A673 (cell line): ENCODE measurements around the gene CELF4. TPM values are rescaled to one million over a fixed set of nuclear protein-coding genes. Genes with fewer than 3 reads are reported as not detected.

Experiments used
- BruUV-seq: library from RNA; stranded (reverse); fragments of 400-500 nt; replicated peaks from 2 replicates; lab custom pipeline; 2021; lab: Mats Ljungman, UMichigan
- CTCF ChIA-PET: fragments of 300-600 bp; sonication (Branson Sonifier 250); formaldehyde crosslinking; loops from one replicate; lab custom pipeline; 2022; ENCODE audit warnings: antibody characterized with exemption; lab: Charles Lee
- POLR2A ChIA-PET: fragments of 300-600 bp; sonication (Branson Sonifier 250); formaldehyde crosslinking; loops from one replicate; lab custom pipeline; 2022; ENCODE audit warnings: antibody characterized with exemption; ENCODE audit not compliant: low non-redundant PET; lab: Charles Lee
- DNase-seq: peaks from one replicate; pipeline ENCODE4 v3.0.0-alpha.2; 2015; ENCODE audit warnings: low spot score
- H3K27ac ChIP-seq: fragments of 200-600 bp; sonication (generic); 2 replicates; pipeline ENCODE4 v1.5.1; 2016; ENCODE audit warnings: mixed run types, low read depth, mild to moderate bottlenecking, mixed read lengths, antibody characterized with exemption, low read length; ENCODE audit not compliant: poor library complexity, severe bottlenecking
- H3K27me3 ChIP-seq: fragments of 200-600 bp; sonication (generic); replicated peaks from 2 replicates; pipeline ENCODE4 v1.6.1; 2017; ENCODE audit warnings: mixed run types, low read depth, mild to moderate bottlenecking, mixed read lengths, antibody characterized with exemption, low read length; ENCODE audit not compliant: insufficient read depth, poor library complexity
- H3K36me3 ChIP-seq: fragments of 200-600 bp; sonication (generic); 2 replicates; pipeline ENCODE4 v1.6.1; 2016; ENCODE audit warnings: mixed run types, mild to moderate bottlenecking, mixed read lengths, antibody characterized with exemption, low read length; ENCODE audit not compliant: insufficient read depth, poor library complexity, severe bottlenecking
- H3K4me1 ChIP-seq: fragments of 200-600 bp; sonication (generic); 2 replicates; pipeline ENCODE4 v1.6.1; 2017; ENCODE audit warnings: mixed run types, mild to moderate bottlenecking, mixed read lengths, antibody characterized with exemption, low read length; ENCODE audit not compliant: insufficient read depth, poor library complexity, severe bottlenecking
- H3K4me3 ChIP-seq: fragments of 200-600 bp; sonication (generic); 2 replicates; pipeline ENCODE4 v1.5.1; 2016; ENCODE audit warnings: low read depth, mixed run types, mild to moderate bottlenecking, mixed read lengths, low read length; ENCODE audit not compliant: poor library complexity, severe bottlenecking
- H3K9me3 ChIP-seq: fragments of 200-600 bp; sonication (generic); 2 replicates; pipeline ENCODE4 v1.6.1; 2016; ENCODE audit warnings: mixed run types, low read depth, mild to moderate bottlenecking, mixed read lengths, antibody characterized with exemption, low read length; ENCODE audit not compliant: poor library complexity, severe bottlenecking
- CTCF ChIP-seq: fragments of 300-800, 200-600 bp; sonication (generic); conservative IDR thresholded peaks from 2 replicates; pipeline ENCODE4 v1.5.1; 2017; ENCODE audit warnings: low read depth, mild to moderate bottlenecking, antibody characterized with exemption, low read length, moderate library complexity, mixed read lengths
- EZH2 ChIP-seq: fragments of 200-600 bp; sonication (generic); IDR thresholded peaks from 2 replicates; pipeline ENCODE4 v1.6.1; 2017; ENCODE audit warnings: borderline replicate concordance, low read depth, mild to moderate bottlenecking, mixed read lengths, antibody characterized with exemption, low read length; ENCODE audit not compliant: poor library complexity, severe bottlenecking
- intact Hi-C: fragments of 100-400 bp; cut with micrococcal nuclease; formaldehyde crosslinking; loops from one replicate; pipeline ENCODE4 v1.10.0; 2022; ENCODE audit not compliant: unreplicated experiment
- total RNA-seq: library from RNA; stranded (reverse); gene quantifications from 2 replicates; pipeline ENCODE4 v1.2.3, GENCODE V29; 2021

CELF4 gene
- total RNA-seq, 1 experiment from 2014 or later, result not detected

GRCh38 chr18:37586656-37587225 is 21.1 kb upstream of the CELF4 start:
- H3K4me1 ChIP-seq, result no peaks in the 10 kb centered on the region
- peaks cover 5% of the 10 kb centered on the region for H3K27me3 ChIP-seq
- no peak overlapping the region for H3K27ac ChIP-seq
- TF ChIP-seq EZH2 (no peak), CTCF (no peak)
- intact Hi-C loops, result no loop called here
- no peaks in the 10 kb centered on the region for H3K36me3 ChIP-seq
- no peak overlapping the region for H3K4me3 ChIP-seq
- no TSS peak for BruUV-seq
- POLR2A ChIA-PET, result no interaction called here
- CTCF ChIA-PET, result no interaction called here
- no peaks in the 10 kb centered on the region for H3K9me3 ChIP-seq
- DNase-seq, result no peak

GRCh38 chr18:37584952-37585695 is 19.5 kb upstream of the CELF4 start:
- H3K36me3 ChIP-seq, result no peaks in the 10 kb centered on the region
- no peak overlapping the region for H3K27ac ChIP-seq
- H3K4me3 ChIP-seq, result no peak overlapping the region
- TF ChIP-seq EZH2 (no peak), CTCF (no peak)
- DNase-seq, result no peak
- no peaks in the 10 kb centered on the region for H3K9me3 ChIP-seq
- H3K27me3 ChIP-seq, result peaks cover 5% of the 10 kb centered on the region
- no peaks in the 10 kb centered on the region for H3K4me1 ChIP-seq
- POLR2A ChIA-PET, result no interaction called here
- intact Hi-C loops, result no loop called here
- no TSS peak for BruUV-seq
- CTCF ChIA-PET, result no interaction called here

GRCh38 chr18:37584217-37584616 is 18.6 kb upstream of the CELF4 start:
- intact Hi-C loops, result no loop called here
- no peak overlapping the region for H3K4me3 ChIP-seq
- no peak for TF ChIP-seq EZH2
- no peaks in the 10 kb centered on the region for H3K4me1 ChIP-seq
- DNase-seq, result no peak
- ChIA-PET POLR2A (no interaction called here), CTCF (no interaction called here)
- H3K27me3 ChIP-seq, result peaks cover 5% of the 10 kb centered on the region
- H3K27ac ChIP-seq, result no peak overlapping the region
- no peaks in the 10 kb centered on the region for H3K36me3 ChIP-seq
- no TSS peak for BruUV-seq
- H3K9me3 ChIP-seq, result no peaks in the 10 kb centered on the region
